GM12874 (cell line): ENCODE measurements around the gene HK3.

Source experiments
- CTCF ChIP-seq: IDR thresholded peaks from 2 replicates; pipeline ENCODE4 v1.5.1; 2011; ENCODE audit warnings: low read depth, mild to moderate bottlenecking, control low read depth, low read length, moderate library complexity; ENCODE audit not compliant: insufficient read depth

Gene HK3

DNA sequence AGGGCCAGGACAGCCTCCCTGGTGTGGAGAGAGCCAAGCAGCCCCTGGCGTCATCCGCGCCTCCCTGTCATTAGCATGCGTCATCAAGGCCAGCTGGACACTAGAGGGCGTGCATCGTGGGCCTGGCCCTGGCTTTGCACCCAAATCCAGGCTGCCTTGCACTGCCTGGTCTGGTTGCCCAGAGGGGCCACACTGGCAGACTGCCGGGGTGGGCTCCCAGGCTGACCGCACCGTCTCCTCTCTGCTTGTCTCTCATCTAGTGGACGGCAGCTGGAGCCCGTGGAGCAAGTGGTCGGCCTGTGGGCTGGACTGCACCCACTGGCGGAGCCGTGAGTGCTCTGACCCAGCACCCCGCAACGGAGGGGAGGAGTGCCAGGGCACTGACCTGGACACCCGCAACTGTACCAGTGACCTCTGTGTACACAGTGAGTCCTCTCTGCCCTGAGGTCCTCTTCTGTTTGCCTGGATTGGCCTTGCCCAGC, 29.0 kb downstream of the HK3 start:
- peak; percentile 24; the same call in 1 of the 2 replicates for TF ChIP-seq CTCF

- no peak for TF ChIP-seq CTCF
Observed at GRCh38 chr5:176869501-176870109, 29.5 kb downstream of the HK3 start.

- no peak for TF ChIP-seq CTCF
Observed at GRCh38 chr5:176868731-176869130, 30.4 kb downstream of the HK3 start.

- TF ChIP-seq CTCF: no peak
Observed at GRCh38 chr5:176868126-176868525, 31.0 kb downstream of the HK3 start.

- no peak for TF ChIP-seq CTCF
Observed at GRCh38 chr5:176866707-176867310, 32.3 kb downstream of the HK3 start.

DNA sequence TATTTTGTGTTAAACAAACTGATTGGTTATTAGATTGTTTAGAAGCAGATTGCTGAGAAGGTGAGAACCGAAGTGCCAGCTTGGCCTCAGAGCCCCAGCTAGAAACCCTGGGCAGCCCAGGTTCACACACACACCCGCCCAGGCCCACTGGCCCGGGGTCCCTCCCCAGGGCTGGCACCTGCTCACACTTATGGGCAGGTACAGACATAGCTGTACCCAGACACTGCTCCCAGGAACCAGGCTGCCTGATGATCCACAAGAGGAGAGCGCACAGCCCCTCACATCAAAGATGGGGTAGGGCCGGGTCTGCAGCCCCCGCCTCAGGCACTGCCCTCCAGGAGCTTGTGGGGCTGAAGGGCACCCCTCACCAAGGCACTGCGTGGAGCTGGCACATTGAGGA, 33.2 kb downstream of the HK3 start:
- no peak for TF ChIP-seq CTCF

DNA sequence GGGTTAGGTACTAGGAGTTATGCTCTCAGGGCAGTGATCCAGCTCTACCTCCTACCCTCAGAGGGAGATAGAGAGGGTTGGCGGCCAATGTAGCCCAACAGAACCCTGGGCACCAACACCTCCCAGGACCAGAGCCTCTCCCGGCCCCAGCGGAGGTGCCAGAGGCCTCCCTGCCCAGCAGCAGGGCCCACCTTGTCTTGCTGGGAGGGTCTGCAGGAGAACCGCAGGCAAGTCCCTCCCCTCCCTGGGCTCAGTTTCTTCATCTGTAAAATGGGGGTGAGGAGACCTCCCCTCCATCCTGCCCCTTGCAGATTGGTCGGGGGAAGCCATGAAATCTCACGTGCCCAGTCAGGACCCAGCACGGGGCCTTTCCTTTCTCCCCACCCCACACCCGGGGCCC, 34.4 kb downstream of the HK3 start:
- no peak for TF ChIP-seq CTCF
